NCI-H1417 treated with DMSO at 0.1 percent for 48 hours (cell line): Measurements from ENCODE around the gene PLA2G6.

ENCODE experiments used
- DNase-seq: peaks from one replicate; lab custom pipeline; 2025; lab: John Stamatoyannopoulos, UW

The PLA2G6 gene

DNA sequence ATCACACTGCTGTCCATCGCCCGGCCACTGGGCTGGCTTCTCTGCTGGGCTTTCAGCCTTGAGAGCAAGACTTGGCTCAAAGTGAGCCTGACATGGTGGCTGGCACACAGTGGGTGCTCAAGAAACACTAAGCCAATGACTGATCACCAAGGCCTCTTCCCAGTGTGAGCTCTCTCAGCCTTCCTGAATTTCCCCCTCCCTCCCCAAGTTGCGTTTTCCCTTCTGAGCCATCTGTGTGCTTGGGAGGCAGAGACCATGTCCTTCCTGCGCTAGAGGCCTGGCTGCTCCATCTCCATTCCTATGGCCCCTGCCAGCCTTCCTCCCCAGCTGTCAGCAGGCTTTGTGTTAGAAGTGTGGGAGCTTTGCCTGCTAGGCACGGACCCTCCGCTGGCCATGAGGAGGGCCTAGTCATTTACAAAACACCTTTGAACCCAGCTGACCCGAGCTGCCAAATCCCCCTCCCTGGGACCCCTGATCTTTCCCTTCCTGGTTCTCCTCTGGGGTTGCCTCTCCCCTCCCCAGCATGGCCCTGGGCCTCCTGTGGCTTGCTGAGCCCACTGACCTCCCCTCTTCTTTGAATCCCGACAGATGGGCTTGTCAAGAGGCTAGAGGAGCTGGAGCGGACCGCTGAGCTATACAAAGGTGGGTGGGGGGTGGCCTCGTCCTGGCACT is 111.2 kb downstream of the PLA2G6 start:
- DNase-seq: no peak

GRCh38 chr22:38069372-38070249 is 112.0 kb downstream of the PLA2G6 start:
- peak; percentile 56 for DNase-seq

DNA sequence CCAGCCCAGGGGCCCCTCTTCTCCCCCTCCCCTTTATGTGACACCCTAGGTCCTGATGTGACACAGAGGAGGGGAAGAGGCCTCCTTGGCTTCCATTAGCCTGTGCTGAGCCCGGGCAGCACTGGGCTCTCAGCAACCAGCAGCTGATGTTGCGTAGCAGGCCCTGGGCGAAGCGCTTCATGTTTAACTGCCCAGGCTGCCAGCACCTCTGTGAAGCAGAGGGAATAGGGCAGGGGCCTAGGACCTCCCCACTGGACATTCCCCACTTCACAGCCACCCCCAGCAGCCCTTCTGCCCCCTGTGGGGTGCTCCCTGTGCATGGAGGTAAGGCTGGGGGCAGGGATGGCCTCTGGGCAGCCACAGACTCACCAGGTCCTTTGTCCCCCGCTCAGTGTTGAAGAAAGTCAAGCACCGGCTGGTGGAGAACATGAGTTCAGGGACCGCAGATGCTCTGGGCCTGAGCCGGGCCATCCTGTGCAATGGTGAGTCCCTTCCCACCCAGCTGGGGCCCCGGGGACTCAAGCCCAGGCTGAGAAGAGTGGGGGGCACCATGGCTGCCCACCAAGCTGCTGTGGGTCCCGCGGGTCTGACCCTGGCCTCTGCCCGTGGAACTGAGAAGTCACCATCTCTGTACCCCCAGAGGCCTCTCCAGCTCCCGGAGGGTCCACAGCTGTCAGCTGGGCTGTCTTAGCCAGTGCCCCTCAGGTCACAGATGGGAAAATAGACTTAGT is 112.8 kb downstream of the PLA2G6 start:
- no peak for DNase-seq

GRCh38 chr22:38067761-38068360 is 113.8 kb downstream of the PLA2G6 start:
- no peak for DNase-seq

- DNase-seq: no peak
Observed at GRCh38 chr22:38067028-38067415, 114.6 kb downstream of the PLA2G6 start.

DNA sequence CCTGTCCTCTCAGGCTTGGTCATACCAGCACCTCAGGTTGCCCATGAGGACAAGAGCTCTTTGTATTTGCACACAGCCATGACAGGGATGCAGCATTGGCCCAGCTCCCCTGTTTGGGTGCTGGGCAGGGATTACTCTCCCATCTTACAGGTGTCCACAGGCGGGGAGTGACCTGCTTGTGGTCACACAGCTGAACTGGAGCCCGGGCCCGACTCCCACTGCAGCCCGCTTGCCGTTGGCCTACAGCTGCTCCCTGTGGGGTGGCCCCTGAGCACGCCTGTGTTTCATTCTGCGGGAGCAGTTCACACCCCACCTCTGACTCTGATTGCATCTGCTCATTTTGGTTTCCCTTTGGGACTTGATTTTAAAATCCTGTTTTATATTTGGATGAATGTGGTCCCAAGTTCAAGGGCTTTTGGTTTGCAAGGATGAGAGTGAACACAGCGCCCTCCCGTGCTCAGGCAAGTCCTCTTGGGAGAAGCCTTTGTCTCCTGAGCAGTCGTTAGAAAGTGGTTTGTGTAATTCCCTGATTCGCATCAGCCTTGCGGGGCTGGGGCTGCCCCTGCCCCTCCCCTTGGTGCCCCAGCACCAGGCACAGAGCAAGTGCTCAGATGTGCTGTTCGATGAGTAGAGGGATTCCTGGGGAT is 115.1 kb downstream of the PLA2G6 start:
- no peak for DNase-seq

GRCh38 chr22:38065539-38065938 is 116.1 kb downstream of the PLA2G6 start:
- no peak for DNase-seq

- DNase-seq: no peak
Observed at GRCh38 chr22:38062791-38063190, 118.8 kb downstream of the PLA2G6 start.
